Activated naive CD4-positive, alpha-beta T cell treated with anti-CD3 and anti-CD28 coated beads, Interleukin-2, amount 10 ng/mL, durations not matched to agents 7 days and 5 days (primary cell): ENCODE results near the gene TMEM154.

ENCODE experiments used
- CTCF ChIA-PET: fragments of 350-600 bp; sonication (Branson Sonifier 250); formaldehyde crosslinking; loops from one replicate; lab custom pipeline; 2021; ENCODE audit warnings: antibody characterized with exemption; lab: Charles Lee
- DNase-seq: peaks from one replicate; pipeline ENCODE4 v3.0.0-alpha.2; 2020
- H3K27ac Mint-ChIP-seq: one replicate; pipeline ENCODE4 v1.8.0; 2021; ENCODE audit warnings: mild to moderate bottlenecking, moderate library complexity, mixed read lengths
- H3K27me3 Mint-ChIP-seq: one replicate; pipeline ENCODE4 v1.8.0; 2021; ENCODE audit warnings: mild to moderate bottlenecking, mixed read lengths
- H3K36me3 Mint-ChIP-seq: one replicate; pipeline ENCODE4 v1.8.0; 2021; ENCODE audit warnings: mixed read lengths
- H3K4me1 Mint-ChIP-seq: one replicate; pipeline ENCODE4 v1.8.0; 2021; ENCODE audit warnings: mixed read lengths
- H3K4me3 Mint-ChIP-seq: one replicate; pipeline ENCODE4 v1.8.0; 2021; ENCODE audit warnings: mild to moderate bottlenecking, moderate library complexity, mixed read lengths
- H3K9me3 Mint-ChIP-seq: one replicate; pipeline ENCODE4 v1.8.0; 2021; ENCODE audit warnings: mixed read lengths

Gene TMEM154

DNA sequence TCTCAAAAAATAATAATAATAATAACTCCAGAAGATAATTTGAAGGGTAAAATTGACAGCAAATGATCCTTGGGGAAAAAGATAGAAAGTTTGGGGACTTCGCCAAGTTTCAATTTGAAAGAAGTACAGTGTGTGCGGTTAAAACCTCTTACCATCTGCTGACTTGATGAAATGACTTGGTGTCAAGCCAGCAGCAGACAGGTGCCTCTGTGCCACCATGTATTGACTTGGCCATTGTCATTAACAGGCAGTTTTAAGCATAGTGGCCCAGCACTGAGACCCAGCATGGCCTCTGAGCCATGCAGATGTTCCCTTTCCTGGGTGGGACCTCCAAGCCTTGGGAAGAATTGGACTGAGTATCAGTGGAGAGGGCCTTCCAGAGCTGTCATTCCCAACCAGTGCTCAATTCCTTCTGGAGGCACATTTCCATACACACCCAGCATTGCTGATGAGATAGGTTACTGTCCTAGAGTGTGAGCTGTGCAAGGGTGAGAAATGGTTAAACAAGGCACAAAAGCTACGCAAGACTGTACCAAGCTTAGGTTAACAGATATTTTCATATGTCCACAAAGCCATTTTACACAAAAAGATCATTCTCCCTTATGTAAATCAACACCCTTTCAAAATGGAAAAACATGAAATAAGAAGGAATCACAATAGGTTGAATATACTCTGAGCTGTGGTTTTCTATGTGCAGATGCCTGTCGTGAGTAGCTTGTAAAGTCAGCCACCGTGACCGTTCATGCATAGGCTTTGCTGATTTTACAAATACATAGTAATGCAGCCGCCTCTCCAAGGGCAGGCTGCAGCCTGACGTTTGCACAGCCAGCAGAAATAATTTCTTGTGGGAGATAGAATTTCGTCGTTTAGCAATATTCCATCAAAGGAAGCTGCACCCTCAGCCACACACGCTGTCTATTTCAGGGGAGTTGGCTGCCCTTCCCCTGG lies 84.5 kb downstream of the TMEM154 start:
- H3K27ac Mint-ChIP-seq, result no peak overlapping the region
- H3K36me3 Mint-ChIP-seq, result no peaks in the 10 kb centered on the region
- no peak overlapping the region for H3K4me3 Mint-ChIP-seq
- H3K27me3 Mint-ChIP-seq, result peaks cover 15% of the 10 kb centered on the region
- CTCF ChIA-PET, result no interaction called here
- no peak for DNase-seq
- H3K4me1 Mint-ChIP-seq, result peaks cover 6% of the 10 kb centered on the region
- H3K9me3 Mint-ChIP-seq, result no peaks in the 10 kb centered on the region

DNA sequence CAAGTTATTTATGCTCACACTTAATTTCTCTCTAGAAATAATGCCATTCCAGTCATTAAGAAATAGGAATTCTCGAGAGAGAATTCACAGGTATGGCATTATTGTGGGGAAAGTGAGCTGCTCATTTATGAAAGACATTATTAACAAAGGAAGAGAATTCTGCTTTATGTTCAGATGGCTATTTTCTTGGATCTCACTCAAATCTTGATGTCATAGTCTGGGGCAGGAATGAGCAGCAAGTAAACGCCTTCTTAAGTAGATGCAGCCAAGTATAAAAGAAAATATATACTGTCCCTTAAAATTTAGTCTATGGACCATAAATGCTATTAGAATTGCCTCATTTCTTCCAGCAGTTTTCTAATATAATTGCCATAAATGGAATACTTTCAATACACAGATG lies 85.7 kb downstream of the TMEM154 start:
- DNase-seq, result no peak
- Mint-ChIP-seq H3K27ac (no peak overlapping the region), H3K36me3 (no peaks in the 10 kb centered on the region), H3K27me3 (peaks cover 15% of the 10 kb centered on the region), H3K4me3 (no peak overlapping the region), H3K9me3 (no peaks in the 10 kb centered on the region), H3K4me1 (peaks cover 6% of the 10 kb centered on the region)
- CTCF ChIA-PET, result no interaction called here

DNA sequence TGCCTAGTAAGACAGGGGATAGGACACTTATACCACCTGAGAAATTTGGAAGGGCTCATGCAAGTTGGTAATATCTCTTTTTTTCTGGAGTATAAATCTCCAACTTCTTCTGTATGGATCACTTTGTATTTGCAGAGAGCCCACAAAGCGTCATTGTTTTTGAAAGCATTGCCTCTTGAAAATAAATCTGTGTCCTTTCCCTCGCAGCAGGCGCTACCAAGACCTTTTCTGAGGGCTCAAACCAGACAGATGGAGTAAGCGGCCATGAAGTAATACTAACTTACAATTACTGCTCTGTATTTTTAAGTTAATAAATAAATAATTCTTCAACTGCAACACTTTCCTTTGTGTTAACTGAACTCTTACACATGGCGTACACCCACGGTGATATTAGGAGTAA lies 87.9 kb downstream of the TMEM154 start:
- Mint-ChIP-seq H3K9me3 (no peaks in the 10 kb centered on the region), H3K4me1 (peaks cover 4% of the 10 kb centered on the region), H3K36me3 (no peaks in the 10 kb centered on the region), H3K27me3 (peaks cover 15% of the 10 kb centered on the region), H3K4me3 (no peak overlapping the region), H3K27ac (no peak overlapping the region)
- CTCF ChIA-PET, result no interaction called here
- no peak for DNase-seq

DNA sequence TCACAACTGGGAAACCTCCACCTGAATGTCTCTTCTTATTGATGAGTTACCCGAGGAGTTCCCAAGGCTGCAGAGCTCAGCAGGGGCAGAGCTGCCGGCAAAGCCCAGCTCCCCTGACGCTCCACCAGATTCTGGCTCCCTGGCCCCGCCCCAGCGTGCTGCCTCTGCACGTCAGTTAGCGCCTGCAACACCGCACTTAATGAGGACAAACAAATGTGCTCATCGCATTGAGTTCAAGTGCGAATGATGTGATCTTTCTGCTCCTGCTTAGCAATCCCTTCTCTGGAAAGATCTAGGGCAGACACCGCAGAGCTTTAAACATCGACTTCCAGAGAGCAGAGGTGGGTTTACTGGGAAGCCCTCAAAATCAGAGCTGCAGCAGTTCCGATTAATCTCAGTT lies 88.4 kb downstream of the TMEM154 start:
- Mint-ChIP-seq H3K9me3 (no peaks in the 10 kb centered on the region), H3K27ac (no peak overlapping the region), H3K36me3 (no peaks in the 10 kb centered on the region), H3K4me1 (peaks cover 4% of the 10 kb centered on the region), H3K4me3 (no peak overlapping the region), H3K27me3 (peaks cover 15% of the 10 kb centered on the region)
- peak; percentile 46 for DNase-seq
- CTCF ChIA-PET, result interaction anchor here (0.7 to 1.5 kb wide), 2 partner anchors 13 to 55 kb away, joined by 3 to 4 read pairs; partner anchors contain the start of gene FBXW7

DNA sequence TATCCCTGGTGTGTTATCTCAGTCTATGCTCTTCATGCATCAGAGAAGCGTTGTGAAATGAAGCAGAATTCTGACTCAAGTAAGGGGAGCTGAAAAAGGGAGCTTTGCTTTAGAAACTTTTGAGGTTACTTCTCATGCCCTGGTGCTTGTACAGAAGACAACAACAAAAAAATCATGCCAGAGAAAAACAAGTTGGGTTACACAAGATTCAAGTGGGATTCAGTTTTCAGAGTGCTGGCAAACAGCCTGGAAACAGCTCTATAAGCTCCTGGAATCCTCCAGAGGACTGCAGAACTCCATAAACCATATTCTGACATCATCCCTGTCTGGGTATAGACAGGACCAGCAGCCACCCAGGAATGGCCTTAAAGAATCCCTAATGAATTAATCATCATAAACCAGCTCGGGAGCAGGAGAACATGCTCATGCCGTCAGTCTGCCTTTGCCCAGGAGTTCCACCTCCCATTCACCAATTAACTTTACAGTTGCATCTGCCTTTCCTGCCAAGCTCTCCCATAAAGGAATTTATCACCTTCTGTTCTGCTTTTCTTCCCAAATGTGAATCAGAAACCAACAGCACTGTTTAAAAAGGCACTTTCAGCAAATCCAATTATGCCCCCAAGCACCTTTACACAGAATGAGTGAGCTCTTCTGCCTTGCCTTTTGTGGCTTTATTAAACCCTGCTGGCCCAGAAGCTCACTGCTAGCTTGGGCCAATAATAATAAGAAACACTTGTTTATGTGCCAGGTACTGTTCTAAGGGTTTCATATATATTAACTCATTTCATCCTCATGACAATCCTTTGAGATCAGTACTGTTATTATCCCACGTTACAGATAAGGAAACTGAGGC lies 89.4 kb downstream of the TMEM154 start:
- no peak for DNase-seq
- H3K27ac Mint-ChIP-seq, result no peak overlapping the region
- peaks cover 6% of the 10 kb centered on the region for H3K4me1 Mint-ChIP-seq
- CTCF ChIA-PET, result interaction anchor here (0.6 to 1.5 kb wide), 5 partner anchors 12 to 90 kb away, joined by 3 to 5 read pairs (median 4); partner anchors contain the start of gene FBXW7
- H3K9me3 Mint-ChIP-seq, result no peaks in the 10 kb centered on the region
- H3K4me3 Mint-ChIP-seq, result no peak overlapping the region
- H3K36me3 Mint-ChIP-seq, result no peaks in the 10 kb centered on the region
- H3K27me3 Mint-ChIP-seq, result peaks cover 15% of the 10 kb centered on the region

DNA sequence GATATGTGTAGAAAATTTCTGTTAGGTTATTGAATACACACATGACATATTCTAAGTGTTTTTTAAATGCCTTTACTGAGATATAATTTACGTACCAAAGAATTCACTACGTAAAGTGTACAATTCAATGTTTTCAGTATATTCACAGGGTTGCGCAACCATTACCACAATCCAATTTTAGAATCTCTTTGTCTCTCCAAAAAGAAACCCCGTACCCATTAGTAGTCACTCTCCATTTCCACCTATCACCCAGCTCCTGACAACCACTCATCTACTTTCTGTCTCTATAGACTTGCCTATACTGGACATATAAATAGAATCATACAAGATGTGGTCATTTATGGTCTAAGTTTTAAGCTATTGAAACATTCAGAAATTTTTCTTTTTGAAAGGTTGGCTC lies 90.9 kb downstream of the TMEM154 start:
- no peaks in the 10 kb centered on the region for H3K36me3 Mint-ChIP-seq
- H3K27me3 Mint-ChIP-seq, result peaks cover 8% of the 10 kb centered on the region
- H3K9me3 Mint-ChIP-seq, result no peaks in the 10 kb centered on the region
- H3K27ac Mint-ChIP-seq, result no peak overlapping the region
- no peak overlapping the region for H3K4me3 Mint-ChIP-seq
- DNase-seq, result no peak
- peaks cover 15% of the 10 kb centered on the region for H3K4me1 Mint-ChIP-seq
- CTCF ChIA-PET, result no interaction called here

DNA sequence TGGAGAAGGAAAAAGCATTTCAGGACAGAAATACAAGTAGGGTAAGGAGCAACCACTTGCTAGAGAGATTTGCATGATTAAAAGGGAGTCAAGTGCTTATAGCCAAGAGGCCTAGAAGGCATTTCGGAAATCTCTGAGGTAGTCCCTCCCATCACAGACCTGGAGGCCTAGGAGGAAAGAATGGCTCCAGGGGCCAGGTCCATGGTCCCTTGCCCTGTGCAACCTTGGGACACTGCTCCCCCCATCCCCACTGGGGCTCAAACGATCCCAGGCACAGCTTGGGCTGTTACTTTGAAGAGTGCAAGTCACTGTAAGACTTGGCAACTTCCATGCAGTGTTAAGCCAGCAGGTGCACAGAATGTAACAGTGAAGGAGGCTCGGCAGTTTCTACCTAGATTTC lies 92.7 kb downstream of the TMEM154 start:
- no peak overlapping the region for H3K4me3 Mint-ChIP-seq
- H3K27ac Mint-ChIP-seq, result no peak overlapping the region
- H3K27me3 Mint-ChIP-seq, result peaks cover 12% of the 10 kb centered on the region
- H3K4me1 Mint-ChIP-seq, result peaks cover 15% of the 10 kb centered on the region
- H3K9me3 Mint-ChIP-seq, result no peaks in the 10 kb centered on the region
- no peaks in the 10 kb centered on the region for H3K36me3 Mint-ChIP-seq
- no peak for DNase-seq
- CTCF ChIA-PET, result no interaction called here

DNA sequence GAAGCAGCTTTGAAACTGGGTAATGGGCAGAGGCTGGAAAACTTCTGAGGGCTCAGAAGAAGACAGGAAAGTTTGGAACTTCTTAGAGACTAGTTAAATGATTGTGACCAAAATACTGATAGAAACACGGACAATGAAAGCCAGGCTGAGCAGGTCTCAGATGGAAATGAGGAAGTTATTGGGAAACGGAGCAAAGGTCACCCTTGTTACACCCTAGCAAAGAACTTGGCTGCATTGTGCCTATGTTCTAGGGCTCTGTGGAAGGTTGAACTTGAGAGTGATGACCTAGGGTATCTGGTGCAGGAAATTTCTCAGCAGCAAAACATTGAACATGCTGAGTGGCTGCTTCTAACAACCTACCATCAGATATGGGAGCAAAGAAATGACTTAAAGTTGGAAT lies 93.1 kb downstream of the TMEM154 start:
- Mint-ChIP-seq H3K27me3 (peaks cover 13% of the 10 kb centered on the region), H3K4me3 (no peak overlapping the region), H3K27ac (no peak overlapping the region), H3K4me1 (peaks cover 14% of the 10 kb centered on the region), H3K9me3 (no peaks in the 10 kb centered on the region), H3K36me3 (no peaks in the 10 kb centered on the region)
- no peak for DNase-seq
- CTCF ChIA-PET, result interaction anchor here (0.7 to 1.4 kb wide), 2 partner anchors 132 to 244 kb away, joined by 3 to 4 read pairs; no protein-coding TSS in a partner anchor

DNA sequence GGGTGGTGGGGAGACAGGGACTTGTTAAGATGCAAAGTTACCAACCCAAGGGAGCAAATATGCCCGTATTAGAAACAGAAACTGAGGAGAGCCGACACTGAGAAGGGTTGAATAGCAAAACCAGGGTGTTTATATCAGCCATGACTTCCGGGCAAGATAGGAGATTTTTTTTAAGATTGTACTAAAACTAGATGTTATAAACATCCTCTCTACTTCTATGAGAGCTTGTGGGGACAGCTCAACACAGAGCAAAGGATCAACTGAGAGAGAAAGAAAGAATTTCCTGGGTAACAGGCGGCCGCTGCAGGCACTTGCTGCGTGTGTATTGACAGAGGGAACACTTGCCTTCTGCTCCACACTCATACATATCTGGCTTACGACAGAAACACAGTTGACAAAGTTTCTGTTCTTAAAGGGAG lies 94.8 kb downstream of the TMEM154 start:
- no peaks in the 10 kb centered on the region for H3K9me3 Mint-ChIP-seq

DNA sequence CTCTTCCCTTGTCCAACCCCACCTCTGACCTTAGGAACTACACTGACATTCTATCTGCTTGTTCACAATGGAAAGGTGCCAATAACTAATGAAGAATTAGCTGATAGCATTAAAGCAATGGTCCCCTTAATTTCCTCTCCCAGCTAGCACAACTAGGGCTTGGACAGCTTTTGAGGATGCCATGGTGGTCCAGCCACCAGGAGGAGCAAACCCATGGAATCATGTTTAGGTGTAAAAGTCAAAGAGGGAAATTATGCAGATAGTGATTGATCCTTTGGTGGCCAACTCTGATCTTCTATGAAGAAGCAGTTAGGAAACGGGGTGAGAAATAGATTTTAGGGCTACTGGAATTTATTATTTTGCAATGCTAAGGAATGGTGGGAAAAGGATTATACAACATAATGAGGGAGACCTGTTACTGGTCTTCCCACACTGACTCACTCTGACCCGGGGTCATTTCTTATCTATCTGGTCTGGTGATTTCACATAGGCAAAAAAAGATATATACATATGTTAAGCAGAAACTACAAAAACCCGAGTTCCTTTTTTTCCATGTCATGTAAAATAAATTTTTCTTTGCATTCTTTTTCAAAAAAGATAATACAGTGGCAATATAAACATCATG lies 98.1 kb downstream of the TMEM154 start:
- Mint-ChIP-seq H3K36me3 (no peaks in the 10 kb centered on the region), H3K4me1 (peaks cover 11% of the 10 kb centered on the region), H3K27ac (no peak overlapping the region), H3K9me3 (no peaks in the 10 kb centered on the region), H3K4me3 (no peak overlapping the region), H3K27me3 (peaks cover 13% of the 10 kb centered on the region)
- no peak for DNase-seq
- CTCF ChIA-PET, result interaction anchor here (0.6 kb wide), 1 partner anchor 21 kb away, joined by 3 read pairs; no protein-coding TSS in a partner anchor

More for the DNA sequence above, 94.8 kb downstream of the TMEM154 start:
- H3K36me3 Mint-ChIP-seq, result no peaks in the 10 kb centered on the region
- DNase-seq, result no peak
- peak overlapping the region; percentile 83 for H3K27ac Mint-ChIP-seq
- CTCF ChIA-PET, result no interaction called here
- H3K4me3 Mint-ChIP-seq, result peak overlapping the region; percentile 17
- peaks cover 9% of the 10 kb centered on the region for H3K27me3 Mint-ChIP-seq
- peaks cover 11% of the 10 kb centered on the region for H3K4me1 Mint-ChIP-seq

DNA sequence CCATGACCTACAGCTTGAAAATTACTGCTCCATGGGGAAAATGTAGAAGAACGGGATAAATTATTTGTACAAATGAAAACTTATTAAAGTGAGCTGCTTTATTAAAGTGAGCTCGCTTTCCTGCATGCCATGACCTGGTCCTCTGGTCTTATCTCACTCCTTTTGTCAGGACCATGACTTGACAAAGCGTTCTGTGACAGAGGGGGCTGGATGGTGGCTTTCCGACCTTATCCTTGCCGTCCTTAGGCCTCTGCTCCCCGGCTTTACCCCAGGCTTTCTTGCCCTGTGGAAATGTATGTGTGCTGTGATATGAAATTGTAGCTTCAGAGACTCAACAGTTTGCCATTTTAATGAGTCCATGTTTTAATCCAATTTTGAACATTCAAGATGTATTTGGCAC lies 99.9 kb downstream of the TMEM154 start:
- Mint-ChIP-seq H3K4me1 (peaks cover 4% of the 10 kb centered on the region), H3K36me3 (no peaks in the 10 kb centered on the region), H3K27ac (no peak overlapping the region), H3K27me3 (peaks cover 13% of the 10 kb centered on the region), H3K4me3 (no peak overlapping the region), H3K9me3 (no peaks in the 10 kb centered on the region)
- DNase-seq, result no peak
- CTCF ChIA-PET, result interaction anchor here (1.6 to 3.6 kb wide), 2 partner anchors 19 to 78 kb away, joined by 3 to 12 read pairs; no protein-coding TSS in a partner anchor

DNA sequence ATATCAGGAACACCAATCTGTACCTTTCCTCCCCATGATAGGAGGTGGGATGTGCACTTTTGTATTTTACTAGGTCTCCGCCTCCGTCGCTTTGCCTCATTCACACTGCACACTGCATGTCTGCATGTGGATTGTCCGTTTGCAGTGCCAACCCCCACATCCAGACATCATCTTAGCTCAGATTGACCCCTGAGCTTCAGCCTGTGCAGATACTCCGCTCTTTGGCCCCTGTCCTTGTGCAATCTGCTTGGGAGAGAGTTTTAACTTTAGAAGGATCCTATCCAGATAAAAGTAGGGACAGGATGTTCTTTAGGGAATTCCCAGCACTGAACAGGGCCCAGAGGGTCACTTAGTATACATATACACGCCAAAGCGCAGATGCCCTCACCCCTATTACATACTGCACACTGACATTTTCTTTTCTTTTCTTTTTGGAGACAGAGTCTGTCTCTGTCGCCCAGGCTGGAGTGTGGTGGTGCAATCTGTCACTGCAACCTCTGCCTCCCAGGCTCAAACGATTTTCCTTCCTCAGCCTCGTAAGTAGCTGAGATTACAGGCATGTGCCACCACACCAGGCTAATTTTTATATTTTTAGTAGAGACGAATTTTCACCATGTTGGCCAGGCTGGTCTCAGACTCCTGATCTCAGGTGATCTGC lies 100.6 kb downstream of the TMEM154 start:
- H3K27me3 Mint-ChIP-seq, result peaks cover 13% of the 10 kb centered on the region
- no peak for DNase-seq
- CTCF ChIA-PET, result interaction anchor here (1.6 to 3.6 kb wide), 2 partner anchors 18 to 78 kb away, joined by 3 to 12 read pairs; no protein-coding TSS in a partner anchor
- no peaks in the 10 kb centered on the region for H3K4me1 Mint-ChIP-seq
- H3K4me3 Mint-ChIP-seq, result no peak overlapping the region
- H3K9me3 Mint-ChIP-seq, result no peaks in the 10 kb centered on the region
- H3K36me3 Mint-ChIP-seq, result no peaks in the 10 kb centered on the region
- no peak overlapping the region for H3K27ac Mint-ChIP-seq

DNA sequence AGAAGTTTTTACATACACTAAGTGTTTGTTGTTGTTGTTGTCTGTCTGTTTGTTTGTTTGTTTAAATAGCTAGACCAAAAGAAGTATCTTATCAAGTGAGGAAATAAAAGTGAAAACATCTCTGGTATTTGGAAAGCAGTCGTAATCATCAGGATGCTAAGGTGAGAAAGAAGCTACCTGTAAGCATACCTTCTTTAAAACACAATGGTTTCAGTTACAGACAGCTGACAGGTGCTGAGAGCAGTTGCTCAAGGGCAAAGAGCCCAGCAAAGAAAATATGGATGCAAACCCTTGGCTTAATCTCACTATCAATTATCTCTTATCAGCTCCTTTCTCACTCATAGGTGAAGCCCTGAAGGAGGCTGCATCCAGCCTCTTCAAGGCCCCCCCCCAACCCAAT lies 101.1 kb downstream of the TMEM154 start:
- no peak for DNase-seq
- Mint-ChIP-seq H3K36me3 (no peaks in the 10 kb centered on the region), H3K27ac (no peak overlapping the region), H3K4me3 (no peak overlapping the region), H3K9me3 (no peaks in the 10 kb centered on the region), H3K4me1 (no peaks in the 10 kb centered on the region), H3K27me3 (peaks cover 13% of the 10 kb centered on the region)
- CTCF ChIA-PET, result interaction anchor here (1.0 to 3.6 kb wide), 3 partner anchors 12 to 77 kb away, joined by 3 to 12 read pairs (median 3); no protein-coding TSS in a partner anchor
